ENCODE data around the gene SMIM38. TPM values are rescaled to one million over a fixed set of nuclear protein-coding genes. Genes with fewer than 3 reads are reported as not detected.

The SMIM38 gene
- total and polyA plus RNA-seq, 10 donors, result 0.02 to 2.0 (median 0.93) TPM

DNA sequence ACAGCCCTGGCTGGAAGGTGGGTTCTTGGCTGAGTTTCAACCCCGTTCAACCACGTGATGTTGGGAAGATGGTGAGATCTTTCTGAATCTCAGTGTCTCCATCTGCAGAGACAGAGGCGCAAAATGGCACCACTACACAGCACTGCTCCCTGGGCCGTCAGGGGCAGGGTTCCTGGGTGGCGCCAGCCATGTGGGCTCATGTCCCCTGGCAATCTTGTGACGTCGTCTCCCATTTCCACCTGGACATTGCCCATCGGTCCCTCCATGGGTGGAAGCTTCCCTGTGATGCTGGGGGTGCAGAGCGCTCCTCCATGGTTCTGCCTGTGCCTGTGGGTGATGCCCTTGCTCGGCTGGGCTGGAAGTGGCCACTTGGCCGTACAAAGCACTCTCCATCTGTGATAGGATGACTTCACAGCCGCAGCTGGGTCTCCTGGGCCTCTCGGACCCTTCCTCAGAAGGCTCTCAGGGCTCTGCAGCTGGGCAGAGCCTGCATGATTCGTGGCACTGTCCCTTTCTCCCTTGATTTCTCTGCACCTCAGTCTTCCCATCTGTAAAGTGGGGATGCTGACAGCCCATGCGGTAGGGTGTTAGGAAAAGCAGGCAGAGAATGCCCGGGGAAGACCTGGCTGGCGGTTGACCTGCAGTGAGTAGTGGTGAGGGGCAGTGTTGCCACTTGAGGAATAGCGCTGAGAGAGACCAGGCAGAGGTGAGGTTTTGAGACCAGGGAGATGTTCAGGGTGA lies 35.2 kb downstream of the SMIM38 start:
- peaks cover 0 to 18% (median 13%) of the 10 kb centered on the region in 8 donors for H3K9me3 ChIP-seq
- WGBS, 5 donors, result 89 to 93% (median 93%) methylated on average over 15 to 18 of the region's 18 CpGs

DNA sequence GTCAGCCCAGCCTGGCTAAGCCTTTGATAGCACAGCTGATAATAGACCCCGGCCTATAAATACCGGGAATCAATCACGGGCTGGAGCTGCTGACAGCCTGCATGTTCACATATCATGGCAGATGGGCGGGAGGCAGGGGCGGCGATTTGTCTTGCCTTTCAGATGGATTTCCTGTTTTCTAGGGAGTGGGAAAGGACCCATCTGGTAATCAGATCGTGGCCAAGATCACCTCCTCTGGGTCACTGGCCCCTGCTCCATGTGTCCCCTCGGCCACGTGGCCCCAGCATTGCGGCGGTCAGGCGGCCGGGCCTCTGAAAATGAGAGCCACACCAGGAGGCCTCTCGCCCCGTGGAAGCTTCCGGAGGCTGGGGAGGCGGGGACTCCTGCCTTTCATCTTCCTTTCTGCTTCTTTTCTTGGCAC lies 36.6 kb downstream of the SMIM38 start:
- intact Hi-C loops (cut with DNase I; ENCODE audit: low total_unique reads), result no loop called here
- Histone ChIP-seq H3K27ac (peak overlapping the region in 2 of 8 donors; percentile 9 to 11), H3K4me1 (peaks cover 0 to 8% (median 2%) of the 10 kb centered on the region in 6 donors), H3K9me3 (peaks cover 0 to 15% (median 12%) of the 10 kb centered on the region in 8 donors), H3K4me3 (no peak overlapping the region), H3K27me3 (replicated peaks in 1 of 7) (no peaks in the 10 kb centered on the region), H3K36me3 (no peaks in the 10 kb centered on the region)
- no peak for DNase-seq
- TF ChIP-seq, protein P1, sequence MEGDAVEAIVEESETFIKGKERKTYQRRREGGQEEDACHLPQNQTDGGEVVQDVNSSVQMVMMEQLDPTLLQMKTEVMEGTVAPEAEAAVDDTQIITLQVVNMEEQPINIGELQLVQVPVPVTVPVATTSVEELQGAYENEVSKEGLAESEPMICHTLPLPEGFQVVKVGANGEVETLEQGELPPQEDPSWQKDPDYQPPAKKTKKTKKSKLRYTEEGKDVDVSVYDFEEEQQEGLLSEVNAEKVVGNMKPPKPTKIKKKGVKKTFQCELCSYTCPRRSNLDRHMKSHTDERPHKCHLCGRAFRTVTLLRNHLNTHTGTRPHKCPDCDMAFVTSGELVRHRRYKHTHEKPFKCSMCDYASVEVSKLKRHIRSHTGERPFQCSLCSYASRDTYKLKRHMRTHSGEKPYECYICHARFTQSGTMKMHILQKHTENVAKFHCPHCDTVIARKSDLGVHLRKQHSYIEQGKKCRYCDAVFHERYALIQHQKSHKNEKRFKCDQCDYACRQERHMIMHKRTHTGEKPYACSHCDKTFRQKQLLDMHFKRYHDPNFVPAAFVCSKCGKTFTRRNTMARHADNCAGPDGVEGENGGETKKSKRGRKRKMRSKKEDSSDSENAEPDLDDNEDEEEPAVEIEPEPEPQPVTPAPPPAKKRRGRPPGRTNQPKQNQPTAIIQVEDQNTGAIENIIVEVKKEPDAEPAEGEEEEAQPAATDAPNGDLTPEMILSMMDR (IDR thresholded peaks at IDR 0.05 in 8 of 11, conservative IDR thresholded peaks at IDR 0.05 in 3 of 11), result no peak
- TF ChIP-seq POLR2A (IDR thresholded peaks at IDR 0.05) (no peak), POLR2AphosphoS5 (IDR thresholded peaks at IDR 0.05) (peak in 1 of 3 donors; percentile 21)
- WGBS, 5 donors, result 35 to 60% (median 42%) methylated on average over 17 of the region's 17 CpGs

More for the DNA sequence above, 35.2 kb downstream of the SMIM38 start:
- Histone ChIP-seq H3K4me1 (peaks cover 0 to 8% (median 2%) of the 10 kb centered on the region in 6 donors), H3K4me3 (no peak overlapping the region), H3K36me3 (no peaks in the 10 kb centered on the region), H3K27me3 (replicated peaks in 1 of 7) (no peaks in the 10 kb centered on the region), H3K27ac (no peak overlapping the region)
- TF ChIP-seq, protein P1 (IDR thresholded peaks at IDR 0.05 in 8 of 11, conservative IDR thresholded peaks at IDR 0.05 in 3 of 11), result no peak
- TF ChIP-seq POLR2A (IDR thresholded peaks at IDR 0.05) (no peak), POLR2AphosphoS5 (IDR thresholded peaks at IDR 0.05) (no peak)
- intact Hi-C loops (cut with DNase I; ENCODE audit: low total_unique reads), result no loop called here
- DNase-seq, result no peak

DNA sequence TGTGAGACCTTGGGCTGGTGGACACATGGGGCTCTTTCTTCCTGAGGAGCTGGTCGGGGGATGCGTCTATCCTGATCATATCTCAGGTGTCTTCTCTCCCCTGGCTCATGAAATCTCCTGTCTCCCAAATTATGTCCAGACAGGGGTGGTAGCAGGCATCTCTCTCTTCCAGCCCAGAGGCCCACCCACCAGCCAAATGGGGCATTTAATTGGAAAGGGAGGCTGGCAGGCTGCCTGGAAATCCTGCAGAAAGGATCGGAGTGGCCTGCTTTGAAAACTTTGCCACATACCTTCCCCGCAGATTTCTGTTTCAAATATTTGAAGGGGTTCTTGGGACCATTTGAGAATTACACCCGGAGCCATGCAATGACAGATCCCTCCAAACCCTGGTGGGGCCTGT lies 37.4 kb downstream of the SMIM38 start:
- intact Hi-C loops (cut with DNase I; ENCODE audit: low total_unique reads), result no loop called here
- 78 to 92% (median 86%) methylated on average over 4 to 5 of the region's 5 CpGs for WGBS, 5 donors

DNA sequence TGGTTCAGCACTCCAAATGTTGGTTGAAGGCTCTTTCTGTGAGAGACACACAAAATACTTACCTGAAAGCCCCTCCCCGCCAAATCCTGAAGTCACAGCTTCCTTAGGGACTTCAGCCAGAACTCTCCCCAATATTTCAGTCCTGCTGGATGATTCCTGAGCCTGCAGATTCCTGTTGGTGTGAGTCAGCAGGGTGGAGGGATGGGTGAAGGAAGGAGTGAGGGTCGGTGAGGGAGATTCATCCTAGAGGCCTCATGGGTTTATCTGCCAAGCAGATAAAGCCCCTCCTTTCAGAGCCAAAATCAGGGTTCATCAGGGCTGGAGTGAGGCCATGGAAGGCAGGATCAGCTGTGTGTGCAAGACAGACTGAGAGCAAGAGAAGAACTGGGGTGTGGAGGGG lies 37.9 kb downstream of the SMIM38 start:
- no peak overlapping the region for H3K27ac ChIP-seq
- 78 to 90% (median 87%) methylated on average over 2 of the region's 2 CpGs for WGBS, 5 donors
- no peak for DNase-seq
- H3K27me3 ChIP-seq (replicated peaks in 1 of 7), result no peaks in the 10 kb centered on the region
- peaks cover 0 to 8% (median 2%) of the 10 kb centered on the region in 6 donors for H3K4me1 ChIP-seq
- TF ChIP-seq, protein P1 (IDR thresholded peaks at IDR 0.05 in 8 of 11, conservative IDR thresholded peaks at IDR 0.05 in 3 of 11), result no peak
- TF ChIP-seq POLR2A (IDR thresholded peaks at IDR 0.05), result no peak
- no peak overlapping the region for H3K4me3 ChIP-seq
- H3K9me3 ChIP-seq, result peaks cover 0 to 2% (median under 1%) of the 10 kb centered on the region in 8 donors
- intact Hi-C loops (cut with DNase I; ENCODE audit: low total_unique reads), result no loop called here
- no peaks in the 10 kb centered on the region for H3K36me3 ChIP-seq

More for the DNA sequence above, 37.4 kb downstream of the SMIM38 start:
- Histone ChIP-seq H3K27ac (no peak overlapping the region), H3K36me3 (no peaks in the 10 kb centered on the region), H3K27me3 (replicated peaks in 1 of 7) (no peaks in the 10 kb centered on the region), H3K4me1 (peaks cover 0 to 8% (median 2%) of the 10 kb centered on the region in 6 donors), H3K9me3 (peaks cover 0 to 7% (median 5%) of the 10 kb centered on the region in 8 donors), H3K4me3 (no peak overlapping the region)
- no peak for TF ChIP-seq POLR2AphosphoS5 (IDR thresholded peaks at IDR 0.05)
- no peak for TF ChIP-seq POLR2A (IDR thresholded peaks at IDR 0.05)
- TF ChIP-seq, protein P1 (IDR thresholded peaks at IDR 0.05 in 8 of 11, conservative IDR thresholded peaks at IDR 0.05 in 3 of 11), result no peak
- no peak for DNase-seq

Data from spleen (tissue), 11 donors.